HT-29 (cell line): ENCODE measurements around the gene DUSP28. TPM values are rescaled to one million over a fixed set of nuclear protein-coding genes. Genes with fewer than 3 reads are reported as not detected.

ENCODE experiments used
- DNase-seq: peaks from one replicate; pipeline ENCODE4 v3.0.0-alpha.2; 2015; ENCODE audit warnings: low spot score
- total RNA-seq: library from RNA; depleted of rRNA; stranded (reverse); fragments of >200 nt; shearing (Covaris generic); gene quantifications from 2 replicates; pipeline ENCODE4 v1.2.3, GENCODE V29; 2014

Gene DUSP28
- total RNA-seq, 1 experiment from 2014 or later: 10.0 TPM

- no peak for DNase-seq
Observed at GRCh38 chr2:240572141-240573031, 12.2 kb downstream of the DUSP28 start.

- DNase-seq: no peak
Observed at GRCh38 chr2:240573071-240573515, 12.9 kb downstream of the DUSP28 start.

- DNase-seq: no peak
Observed at GRCh38 chr2:240573516-240574385, 13.6 kb downstream of the DUSP28 start.

GRCh38 chr2:240574386-240575100 lies 14.4 kb downstream of the DUSP28 start:
- no peak for DNase-seq

GRCh38 chr2:240575101-240575965 lies 15.2 kb downstream of the DUSP28 start:
- DNase-seq: no peak

GRCh38 chr2:240576036-240576435 lies 15.9 kb downstream of the DUSP28 start:
- DNase-seq: no peak

GRCh38 chr2:240576436-240577205 lies 16.5 kb downstream of the DUSP28 start:
- no peak for DNase-seq

- DNase-seq: no peak
Observed at GRCh38 chr2:240577281-240578109, 17.3 kb downstream of the DUSP28 start.

GRCh38 chr2:240578110-240578450 lies 17.9 kb downstream of the DUSP28 start:
- no peak for DNase-seq

GRCh38 chr2:240578488-240578887 lies 18.3 kb downstream of the DUSP28 start:
- DNase-seq: no peak

- no peak for DNase-seq
Observed at GRCh38 chr2:240579071-240579762, 19.1 kb downstream of the DUSP28 start.

GRCh38 chr2:240579771-240580614 lies 19.8 kb downstream of the DUSP28 start:
- DNase-seq: peak; percentile 91

GRCh38 chr2:240581811-240582210 lies 21.7 kb downstream of the DUSP28 start:
- no peak for DNase-seq

- DNase-seq: no peak
Observed at GRCh38 chr2:240582781-240583180, 22.6 kb downstream of the DUSP28 start.

GRCh38 chr2:240583774-240584173 lies 23.6 kb downstream of the DUSP28 start:
- no peak for DNase-seq

- no peak for DNase-seq
Observed at GRCh38 chr2:240584486-240585031, 24.4 kb downstream of the DUSP28 start.

GRCh38 chr2:240585101-240585500 lies 24.9 kb downstream of the DUSP28 start:
- DNase-seq: no peak
